ENCODE data around the gene ASPHD1.
"Not testable (repeated sequence)": the region's sequence is repeated elsewhere in the genome, so short reads cannot be mapped to it uniquely, and the experiment has no call there.

ASPHD1 gene

DNA sequence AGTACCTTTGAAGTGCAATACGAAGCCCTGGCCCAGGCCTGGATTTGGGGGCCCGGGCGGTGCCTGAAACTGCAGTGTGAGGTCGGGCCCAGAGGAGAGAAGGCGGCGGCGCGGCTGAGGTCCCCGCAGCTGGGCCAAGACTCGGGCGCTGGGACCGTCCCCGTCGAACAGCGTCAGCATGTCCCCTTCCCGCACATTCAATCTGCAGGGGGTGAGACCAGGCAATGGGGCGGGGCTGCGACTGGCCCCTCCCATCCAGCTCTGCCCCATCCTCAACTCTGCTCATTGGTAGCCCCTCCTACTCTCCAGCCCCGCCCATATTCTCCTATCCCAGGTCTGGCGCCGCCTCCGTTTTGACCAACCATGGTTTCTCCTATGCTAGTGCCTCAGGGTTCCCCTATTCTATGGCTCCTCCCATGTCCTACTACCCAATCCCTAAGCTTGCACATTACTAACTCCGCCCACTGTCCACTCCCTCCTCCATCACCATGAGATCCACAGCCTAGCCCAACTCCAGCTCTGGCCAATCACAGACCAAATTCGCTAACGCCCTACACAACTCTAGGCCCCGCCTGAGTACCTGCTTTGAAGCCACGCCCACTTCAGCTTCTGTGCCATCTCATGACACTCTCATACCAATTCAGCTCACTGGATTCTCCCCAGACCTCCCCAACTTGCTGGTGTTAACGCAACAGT, 22.9 kb upstream of the ASPHD1 start:
- peak; percentile 30 for DNase-seq (ENCODE audit: low read depth)

DNA sequence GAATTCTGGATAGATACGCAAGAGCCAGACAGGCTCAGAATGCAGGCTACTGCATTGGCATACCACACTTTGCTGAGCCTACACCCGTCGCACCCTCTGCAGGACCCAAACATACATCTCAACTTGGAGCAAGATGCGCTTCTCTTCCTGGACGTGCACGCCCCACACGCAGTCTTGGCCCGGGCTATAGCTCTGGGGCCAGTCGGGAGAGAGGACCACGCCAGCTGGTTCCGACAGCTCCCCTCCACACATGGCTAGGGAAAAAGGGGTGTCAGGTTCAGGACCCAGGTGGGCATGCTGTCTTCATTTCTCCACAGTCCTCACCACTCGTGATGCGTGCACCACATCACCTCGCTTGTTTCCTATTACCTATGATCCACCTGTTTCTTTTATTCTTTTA, 22.1 kb upstream of the ASPHD1 start:
- no peak for DNase-seq (ENCODE audit: low read depth)

DNA sequence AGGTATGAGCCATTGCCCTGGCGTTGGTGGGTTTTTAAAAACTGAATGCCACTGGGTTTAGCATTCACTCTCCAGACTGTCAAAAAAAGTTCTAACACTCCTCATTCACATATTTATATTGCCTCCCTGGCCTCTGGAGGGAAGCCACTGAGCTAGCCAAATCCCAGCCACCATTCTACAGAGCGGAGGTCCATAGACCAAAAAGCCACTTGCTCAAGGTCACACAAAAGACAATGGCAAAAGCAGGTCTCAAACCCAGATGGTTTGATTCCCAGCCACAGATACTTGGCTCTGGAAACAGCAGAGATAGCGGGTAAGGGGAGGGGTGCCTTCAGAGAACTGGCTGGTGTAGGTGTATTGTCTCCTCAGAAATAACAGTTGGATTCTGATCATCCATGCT, 19.2 kb upstream of the ASPHD1 start:
- DNase-seq (ENCODE audit: low read depth): no peak

DNA sequence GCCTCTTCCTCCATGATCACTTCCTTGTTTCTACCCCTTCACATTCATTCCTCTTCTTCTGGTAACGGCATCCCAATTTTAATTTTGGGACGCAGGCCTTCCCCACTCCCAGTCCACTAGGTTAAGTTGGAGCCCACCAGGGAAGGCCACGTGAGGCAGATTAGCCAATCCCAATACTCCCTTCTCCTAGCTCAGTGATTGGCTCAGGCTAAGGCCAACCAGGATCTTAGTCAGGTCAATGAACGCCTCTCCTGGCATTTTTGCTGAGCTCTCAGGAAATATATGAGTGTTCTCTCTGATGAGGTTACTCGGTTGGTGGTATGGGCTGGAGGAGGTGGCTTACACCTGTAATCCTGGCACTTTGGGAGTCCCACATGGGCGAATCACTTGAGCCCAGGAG, 16.3 kb upstream of the ASPHD1 start:
- no peak for DNase-seq (ENCODE audit: low read depth)

DNA sequence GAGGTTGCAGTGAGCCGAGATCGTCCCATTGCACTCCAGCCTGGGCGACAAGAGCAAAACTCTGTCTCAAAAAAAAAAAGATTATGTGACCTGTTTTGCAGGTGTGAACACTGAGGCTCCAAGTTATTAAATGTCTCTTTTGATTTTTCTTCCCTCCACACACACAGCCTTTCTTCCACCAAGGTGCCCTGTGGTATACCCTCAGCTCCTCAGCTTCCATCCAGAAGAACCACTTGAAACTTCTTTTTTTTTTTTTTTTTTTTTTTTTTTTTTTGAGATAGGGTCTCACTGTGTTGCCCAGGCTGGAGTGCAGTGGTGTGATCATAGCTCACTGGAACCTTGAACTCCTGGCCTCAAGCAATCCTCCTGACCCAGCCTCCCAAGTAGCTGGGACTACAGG, 10.9 kb upstream of the ASPHD1 start:
- DNase-seq (ENCODE audit: low read depth): not testable (repeated sequence)

DNA sequence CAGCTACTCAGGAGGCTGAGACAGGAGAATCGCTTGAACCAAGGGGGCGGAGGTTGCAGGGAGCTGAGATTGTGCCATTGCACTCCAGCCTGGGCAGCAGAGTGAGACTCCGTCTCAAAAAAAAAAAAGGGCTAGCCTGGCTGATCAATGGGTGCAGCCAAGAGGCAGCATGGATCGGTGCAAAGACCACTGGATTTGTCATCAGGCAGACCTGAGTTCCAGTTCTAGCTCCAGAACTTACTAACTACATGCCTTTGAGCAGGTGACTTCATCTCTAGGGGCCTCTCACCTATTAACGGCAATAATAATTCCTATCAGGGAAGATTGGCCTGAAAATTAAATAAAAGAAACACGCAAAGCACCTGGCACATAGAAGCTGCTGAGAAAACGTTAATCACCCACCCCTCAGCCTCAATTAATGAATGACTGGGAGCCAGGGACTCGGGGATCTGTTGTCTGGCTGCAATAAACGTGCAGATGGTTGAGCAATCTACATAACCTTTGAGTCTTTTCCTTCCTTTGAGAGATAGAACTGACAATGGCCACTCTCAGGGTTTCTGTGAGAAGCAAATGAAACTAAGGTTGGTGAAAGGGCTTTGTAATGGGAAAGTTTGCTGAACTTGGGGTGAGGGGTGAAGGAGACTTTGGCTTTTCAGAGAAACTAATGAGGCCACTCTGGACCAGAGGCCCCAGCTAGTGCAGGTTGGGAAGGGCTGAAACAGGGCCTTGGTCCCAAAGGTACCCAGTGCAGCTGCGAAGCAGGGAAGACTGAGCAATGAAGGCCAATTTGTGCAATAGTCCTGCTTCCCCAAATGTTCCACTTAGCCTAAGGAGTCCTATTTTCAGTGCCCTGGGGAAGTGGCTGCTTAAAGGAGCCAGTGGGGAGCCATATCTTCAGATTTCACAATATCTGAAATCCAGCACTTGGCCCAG, 8.5 kb upstream of the ASPHD1 start:
- no peak for DNase-seq (ENCODE audit: low read depth)

DNA sequence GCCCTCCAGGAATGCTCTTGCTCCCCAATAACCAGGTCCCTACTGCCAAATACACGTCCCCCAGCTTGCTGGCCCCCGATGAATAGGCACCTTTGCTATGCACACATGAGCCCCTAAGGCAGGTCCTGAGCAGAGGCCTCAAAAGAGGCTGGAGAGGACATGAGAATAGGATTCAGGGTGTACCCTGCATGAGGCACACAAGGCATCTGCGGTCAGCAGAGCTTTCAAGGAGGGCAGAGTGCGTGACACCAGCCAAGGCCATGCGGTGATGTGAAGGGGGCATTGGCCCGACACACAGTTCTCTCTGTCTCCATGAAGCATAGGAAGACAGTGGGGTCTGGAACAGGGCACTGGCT, 7.9 kb upstream of the ASPHD1 start:
- no peak for DNase-seq (ENCODE audit: low read depth)

DNA sequence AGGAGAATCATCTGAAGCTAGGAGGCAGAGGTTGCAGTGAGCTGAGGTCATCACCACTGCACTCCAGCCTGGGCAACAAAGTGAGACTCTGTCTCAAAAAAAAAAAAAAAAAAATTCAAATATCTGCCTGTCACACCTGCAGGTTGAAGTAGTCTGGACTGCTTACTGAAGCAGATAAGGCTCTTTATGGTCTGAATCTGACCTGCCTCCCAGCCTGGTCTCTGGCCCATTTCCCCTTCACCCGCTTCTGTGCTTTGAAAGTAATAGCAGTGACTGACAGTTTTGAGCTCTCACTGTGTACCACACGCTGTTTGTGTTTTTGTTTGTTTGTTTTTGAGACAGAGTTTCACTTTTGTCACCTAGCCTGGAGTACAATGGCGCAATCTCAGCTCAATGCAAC, 6.7 kb upstream of the ASPHD1 start:
- no peak for DNase-seq (ENCODE audit: low read depth)

DNA sequence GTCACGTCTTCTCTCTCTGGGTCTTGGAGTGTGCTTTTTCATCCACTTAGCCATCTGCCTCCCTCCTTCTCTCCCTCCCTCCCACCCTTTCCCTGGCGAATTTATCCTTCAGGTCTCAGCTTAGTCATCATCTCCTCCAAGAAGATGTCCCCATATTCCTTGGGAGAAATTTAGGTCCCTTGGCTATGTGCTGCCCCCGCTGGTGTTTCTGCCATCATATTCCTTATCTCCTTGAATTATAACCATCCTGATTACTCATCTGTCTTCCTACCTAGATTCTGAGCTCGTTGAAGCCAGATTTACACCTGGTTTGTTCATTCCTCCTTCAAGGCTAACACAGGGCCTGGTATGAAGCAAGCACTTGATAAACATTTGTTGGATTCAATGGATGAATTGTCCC, 5.9 kb upstream of the ASPHD1 start:
- no peak for DNase-seq (ENCODE audit: low read depth)

DNA sequence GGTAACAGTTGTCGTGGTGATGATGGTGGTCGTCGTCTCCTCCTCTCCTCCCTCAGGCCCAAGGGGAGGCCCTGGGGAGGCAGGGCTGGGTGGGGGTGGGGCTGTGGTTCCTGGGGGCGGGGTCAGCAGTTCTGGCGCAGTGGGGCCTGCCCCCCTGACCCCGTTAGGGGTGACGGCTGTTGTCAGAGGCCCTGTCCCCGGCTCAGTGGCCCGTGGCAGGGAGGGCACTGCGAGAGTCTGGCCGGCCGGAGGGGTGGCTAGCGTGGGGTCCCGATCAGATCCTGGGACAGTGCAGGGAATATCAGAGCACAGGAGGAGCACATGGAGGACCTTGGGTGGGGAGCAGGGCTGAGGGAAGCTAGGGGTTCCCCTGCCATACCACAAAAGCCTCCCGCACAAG, 3.4 kb upstream of the ASPHD1 start:
- DNase-seq (ENCODE audit: low read depth): no peak

DNA sequence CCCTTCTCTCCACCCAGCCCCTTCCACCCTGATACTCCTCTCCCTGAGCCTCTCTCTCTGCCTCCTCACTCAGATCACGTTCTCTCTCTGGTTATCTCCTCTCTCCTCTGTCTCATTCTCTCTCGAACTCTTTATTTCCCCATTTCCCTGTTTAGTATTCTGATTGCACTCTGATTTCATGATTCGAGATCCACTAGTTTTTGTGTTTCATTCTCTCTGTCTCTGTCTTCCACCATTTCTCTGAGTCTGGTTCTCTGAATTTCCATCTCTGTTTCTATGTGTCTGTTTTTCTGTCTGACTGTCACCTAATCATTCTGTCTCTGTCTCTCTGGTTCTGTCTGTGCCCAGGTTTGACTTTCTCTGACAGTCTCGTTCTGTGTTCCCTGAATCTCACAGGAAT, 3.0 kb upstream of the ASPHD1 start:
- DNase-seq (ENCODE audit: low read depth): no peak

DNA sequence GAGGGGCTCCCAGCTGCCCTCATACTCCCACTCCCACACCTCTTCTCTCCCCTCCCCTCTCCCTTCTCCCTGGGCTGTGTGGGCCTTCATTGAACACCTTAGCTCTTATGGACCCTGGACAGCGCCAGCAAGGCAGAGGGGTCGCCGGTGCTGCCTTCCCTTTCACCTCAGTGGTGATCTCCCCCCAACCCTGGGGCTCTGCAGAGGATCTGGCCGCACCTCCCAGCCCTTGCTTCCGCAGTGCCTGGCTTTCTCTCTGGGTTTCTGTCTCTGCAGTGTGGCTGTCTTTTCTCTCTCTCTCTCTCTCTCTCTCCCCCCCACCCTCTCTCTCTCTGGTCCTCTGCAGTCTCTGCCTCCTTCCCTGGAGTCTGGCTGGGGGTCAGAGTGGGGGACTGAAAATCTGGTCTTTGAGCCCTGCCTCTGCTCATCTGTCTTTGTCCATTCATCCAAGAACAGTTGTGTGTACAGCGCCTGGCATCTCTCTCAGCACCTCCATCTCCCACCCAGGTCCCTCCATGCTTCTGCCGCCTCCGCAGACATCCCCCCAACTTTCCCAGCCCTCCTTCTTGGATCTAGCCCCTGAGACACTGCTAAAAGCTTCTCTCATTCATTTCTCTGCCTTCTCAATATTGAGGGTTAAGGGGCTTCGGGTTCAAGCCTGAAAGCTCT, 2.0 kb upstream of the ASPHD1 start:
- no peak for DNase-seq (ENCODE audit: low read depth)

DNA sequence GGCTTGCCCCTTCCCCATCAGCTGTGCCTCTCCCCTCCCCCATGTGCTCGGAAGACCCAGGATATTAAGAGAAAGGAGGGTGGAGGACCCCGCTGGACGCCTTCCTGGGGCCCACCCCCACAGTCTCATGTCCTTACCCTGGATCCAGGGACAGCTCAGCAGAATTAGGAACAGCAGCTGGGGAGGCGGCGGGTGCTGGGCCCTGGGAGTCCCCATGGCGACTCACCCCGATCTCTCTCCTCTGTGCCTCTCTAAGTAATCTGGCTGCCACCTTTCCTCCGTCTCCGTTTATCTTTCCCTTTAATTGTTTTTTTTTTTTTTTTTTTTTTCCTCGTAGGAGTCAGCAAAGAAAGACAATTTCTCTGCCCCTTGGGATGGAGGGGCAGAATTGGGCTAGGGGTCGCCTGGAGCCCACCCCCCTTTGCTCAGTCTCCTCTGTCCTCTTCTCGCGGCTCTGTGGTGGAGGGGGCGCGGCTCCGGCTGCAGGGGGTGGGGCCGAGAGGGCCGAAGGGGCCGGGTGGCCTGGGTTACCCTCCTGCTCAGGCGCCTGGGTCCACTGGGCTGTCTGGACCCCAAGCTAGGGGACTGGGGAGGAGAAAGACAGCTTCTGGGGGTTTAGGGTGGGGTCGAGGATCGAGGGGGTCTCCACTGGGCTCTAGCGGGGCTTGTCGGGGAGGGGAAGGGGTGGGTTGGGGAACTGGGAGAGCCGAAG, 1.3 kb upstream of the ASPHD1 start:
- DNase-seq (ENCODE audit: low read depth): no peak

DNA sequence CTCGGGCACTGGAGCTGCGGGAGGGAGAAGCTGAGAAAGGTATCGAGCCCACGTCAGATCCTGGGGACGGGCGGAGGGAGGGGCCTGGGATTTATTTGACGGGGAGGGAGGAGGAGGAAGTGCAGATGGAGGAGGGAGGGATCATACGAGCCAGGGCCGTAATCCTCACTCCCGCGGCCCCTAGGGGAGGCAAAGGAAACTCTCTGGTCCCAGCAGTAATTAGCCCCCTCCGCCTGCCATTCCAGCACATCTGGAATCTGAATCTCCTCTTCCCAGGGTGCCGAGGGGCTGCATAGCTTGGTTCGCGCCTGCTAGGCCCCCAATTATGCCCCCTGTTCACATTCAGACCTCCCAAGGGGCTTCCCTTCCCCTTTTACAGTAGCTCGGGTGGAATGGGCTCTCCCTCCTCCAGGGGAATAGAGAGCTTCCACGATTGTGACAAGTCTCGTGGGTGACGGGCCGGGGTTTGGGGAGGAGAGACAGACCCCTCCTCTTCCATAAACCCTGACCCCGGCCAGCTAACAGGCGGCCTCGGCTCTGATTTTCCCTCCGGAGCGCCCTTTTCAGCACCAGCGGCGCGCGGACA, 679 bp upstream of the ASPHD1 start, which contains the start of gene SEZ6L2:
SEZ6L2 (minus strand) TSS at position 35 of the 586 bp plus-strand sequence. CDS start 531 bp downstream, outside the sequence.
- peak; percentile 62 for DNase-seq (ENCODE audit: low read depth)

DNA sequence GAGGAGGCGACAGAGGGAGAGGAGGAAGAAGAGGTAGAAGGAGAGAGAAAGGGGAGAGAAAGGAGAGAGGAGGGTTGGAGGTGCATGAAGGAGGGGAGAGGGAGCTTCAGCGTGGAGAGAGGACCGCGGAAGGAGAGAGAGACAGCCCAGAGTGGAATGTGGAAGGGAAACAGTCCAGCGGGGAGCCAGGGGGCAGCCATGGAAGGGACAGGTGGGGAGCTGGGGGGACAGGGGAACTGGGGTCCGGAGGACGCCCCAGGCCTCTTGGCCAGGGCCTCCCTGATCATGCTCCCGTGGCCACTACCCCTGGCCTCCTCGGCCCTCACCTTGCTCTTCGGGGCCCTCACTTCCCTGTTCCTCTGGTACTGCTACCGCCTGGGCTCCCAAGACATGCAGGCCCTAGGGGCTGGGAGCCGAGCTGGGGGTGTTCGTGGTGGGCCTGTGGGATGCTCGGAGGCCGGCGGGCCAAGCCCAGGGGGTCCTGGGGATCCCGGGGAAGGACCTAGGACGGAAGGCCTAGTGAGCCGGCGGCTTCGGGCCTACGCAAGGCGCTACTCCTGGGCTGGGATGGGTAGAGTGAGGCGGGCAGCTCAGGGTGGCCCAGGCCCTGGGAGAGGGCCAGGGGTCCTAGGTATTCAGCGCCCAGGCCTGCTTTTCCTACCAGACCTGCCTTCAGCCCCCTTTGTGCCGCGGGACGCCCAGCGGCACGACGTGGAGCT, 759 bp downstream of the ASPHD1 start:
- no peak for DNase-seq (ENCODE audit: low read depth)

DNA sequence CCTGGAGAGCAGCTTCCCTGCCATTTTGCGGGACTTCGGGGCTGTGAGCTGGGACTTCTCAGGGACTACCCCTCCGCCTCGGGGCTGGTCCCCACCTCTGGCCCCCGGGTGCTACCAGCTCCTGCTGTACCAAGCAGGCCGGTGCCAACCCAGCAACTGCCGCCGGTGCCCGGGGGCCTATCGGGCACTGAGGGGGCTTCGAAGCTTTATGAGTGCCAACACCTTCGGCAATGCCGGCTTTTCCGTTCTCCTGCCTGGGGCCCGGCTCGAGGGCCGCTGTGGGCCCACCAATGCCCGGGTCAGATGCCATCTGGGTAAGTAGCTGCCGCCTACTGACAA, 1.3 kb downstream of the ASPHD1 start:
- no peak for DNase-seq (ENCODE audit: low read depth)

DNA sequence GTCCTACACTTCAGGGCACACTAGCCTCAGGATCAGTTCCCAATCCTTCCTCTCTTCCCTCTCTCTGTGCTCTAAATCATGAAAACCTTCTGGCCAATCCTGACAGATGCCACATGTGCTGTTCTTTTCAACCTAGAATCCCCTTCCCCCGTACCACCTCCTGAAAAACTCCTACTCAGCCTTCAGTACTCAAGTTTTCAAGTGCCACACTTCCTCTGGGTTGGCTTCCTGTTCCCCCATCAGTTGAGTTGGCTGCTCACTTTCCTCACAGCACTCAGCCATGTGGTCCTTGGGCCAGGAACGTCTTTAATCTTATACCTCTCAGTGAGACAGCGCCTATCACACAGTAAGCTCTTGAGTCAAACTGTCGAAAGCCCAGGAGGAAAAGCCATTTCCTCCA, 3.3 kb downstream of the ASPHD1 start:
- no peak for DNase-seq (ENCODE audit: low read depth)

DNA sequence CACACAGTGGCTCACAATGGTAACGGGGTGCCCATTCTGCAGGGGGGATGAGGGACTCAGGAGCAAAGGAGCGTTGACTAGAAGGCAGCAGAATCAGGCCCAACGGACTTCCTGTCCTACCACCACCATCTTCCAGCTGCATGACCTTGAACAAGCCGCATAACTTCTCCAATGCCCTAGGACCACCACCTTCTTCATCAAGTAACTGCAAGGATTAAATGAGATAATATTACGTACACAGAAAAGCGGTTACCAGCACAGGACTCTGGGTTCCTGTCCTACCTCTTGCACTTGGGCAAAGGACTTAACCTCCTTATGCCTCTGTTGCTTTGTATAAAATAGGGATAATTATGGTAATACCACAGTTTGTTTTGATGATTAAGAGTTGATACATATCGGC, 4.7 kb downstream of the ASPHD1 start:
- no peak for DNase-seq (ENCODE audit: low read depth)

DNA sequence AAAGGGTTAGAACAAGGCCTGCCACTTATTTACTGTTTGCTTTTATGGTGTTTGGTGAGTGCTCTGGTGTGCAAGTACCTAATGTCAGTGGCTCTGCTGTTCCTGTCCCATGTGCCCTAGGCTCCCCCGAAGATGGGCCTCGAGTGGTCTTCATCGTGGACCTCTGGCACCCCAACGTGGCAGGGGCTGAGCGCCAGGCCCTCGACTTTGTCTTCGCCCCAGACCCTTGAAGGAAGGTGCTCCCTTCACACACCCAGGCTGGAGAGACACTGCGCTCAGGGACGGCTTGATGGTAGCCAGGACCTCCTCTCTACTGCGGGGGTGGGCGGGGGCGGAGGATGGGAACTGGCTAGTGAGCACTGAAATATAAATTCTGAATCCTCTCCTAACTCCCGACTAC, 5.4 kb downstream of the ASPHD1 start:
- DNase-seq (ENCODE audit: low read depth): no peak

DNA sequence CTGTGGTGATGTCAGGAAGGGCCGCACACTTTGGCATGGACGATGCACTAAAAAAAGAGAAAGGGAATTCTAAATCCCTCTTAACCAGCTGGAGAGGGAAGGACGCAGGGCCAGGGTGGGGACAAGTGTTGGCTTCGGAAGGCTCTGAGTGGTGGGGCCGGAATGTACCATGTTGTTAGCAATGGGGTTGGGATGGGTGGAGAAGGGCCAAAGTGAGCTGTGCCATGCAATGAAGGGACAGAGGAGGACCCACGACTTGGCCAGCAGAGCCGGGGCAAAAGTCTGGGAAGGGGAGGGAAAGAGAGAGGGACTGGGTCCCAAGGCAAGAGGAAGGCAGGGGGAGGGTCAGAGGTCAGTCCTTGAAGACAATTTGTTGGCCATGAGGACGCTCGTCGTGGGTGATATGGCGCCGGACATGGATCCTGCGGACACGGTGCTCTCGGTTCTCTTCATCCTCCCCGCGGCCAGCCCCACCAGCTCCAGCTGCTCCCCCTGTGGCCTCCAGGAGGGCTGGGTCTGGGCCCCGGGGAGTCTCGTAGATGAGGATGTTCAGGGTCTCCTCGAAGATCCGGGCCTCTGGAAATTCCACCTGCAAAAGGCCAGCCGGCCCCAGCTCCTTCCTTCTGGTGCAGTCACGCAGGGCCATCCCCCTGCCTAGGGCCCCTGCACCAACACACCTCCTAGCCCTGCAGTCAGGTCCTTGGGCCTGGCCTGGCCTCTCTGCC, 6.4 kb downstream of the ASPHD1 start:
- no peak for DNase-seq (ENCODE audit: low read depth)

DNA sequence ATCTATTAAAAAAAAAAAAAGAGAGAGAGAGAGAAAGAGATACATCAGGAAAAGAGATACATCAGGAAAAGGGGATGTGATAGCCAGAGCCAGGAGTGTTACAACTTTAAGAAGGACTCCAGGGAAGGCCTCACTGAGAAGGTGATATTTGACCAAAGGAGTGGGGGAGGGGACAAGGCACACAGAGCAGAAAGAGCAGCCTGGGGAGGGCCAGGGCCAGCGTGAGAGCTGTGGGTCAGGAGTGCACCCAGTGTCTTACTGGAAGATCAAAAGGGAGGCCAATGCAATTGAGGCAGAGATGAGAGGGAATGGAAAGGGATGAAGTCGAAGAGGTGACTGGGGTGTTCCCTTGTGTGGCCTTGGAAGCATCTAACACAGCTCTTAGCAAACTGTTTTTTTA, 7.7 kb downstream of the ASPHD1 start:
- DNase-seq (ENCODE audit: low read depth): no peak

Measured in stimulated activated CD8-positive, alpha-beta memory T cell treated with anti-CD3 and anti-CD28 coated beads, Interleukin-7, amount 100 ng/mL, for 24 hours (primary cell).